ENCODE measurements around the gene ZNF45. TPM values are rescaled to one million over a fixed set of nuclear protein-coding genes. Genes with fewer than 3 reads are reported as not detected.
"Not testable (repeated sequence)": the region's sequence is repeated elsewhere in the genome, so short reads cannot be mapped to it uniquely, and the experiment has no call there.

Gene ZNF45
- total and polyA plus RNA-seq, 8 donors = 0.89 to 17.1 (median 4.3) TPM

- no peak within 1 kb of the TSS for H3K4me3 ChIP-seq
- no peak within 1 kb of the TSS for H3K27ac ChIP-seq
- WGBS, 5 donors = 73 to 89% (median 84%) methylated on average over 2 of the region's 2 CpGs
- intact Hi-C loops (cut with DNase I; ENCODE audit: low total_unique reads) = no loop called here
- TF ChIP-seq POLR2AphosphoS5 (IDR thresholded peaks at IDR 0.05) (no peak), POLR2A (IDR thresholded peaks at IDR 0.05) (no peak), EP300 (IDR thresholded peaks at IDR 0.05) (no peak), CTCF (IDR thresholded peaks at IDR 0.05) (no peak)
- no peaks in the 10 kb centered on the region for H3K4me1 ChIP-seq
- peaks cover 0 to 49% (median 9%) of the 10 kb centered on the region in 4 donors for H3K36me3 ChIP-seq
- H3K9me3 ChIP-seq = peaks cover 19 to 99% (median 89%) of the 10 kb centered on the region in 4 donors
- no peaks in the 10 kb centered on the region for H3K27me3 ChIP-seq
- DNase-seq = no peak
These were observed 51.2 kb downstream of the ZNF45 start, which contains the start of gene ZNF404 for GRCh38 chr19:43883864-43884263. TSS of gene ZNF404 (minus strand) at chr19:43883964.

GRCh38 chr19:43880483-43880882, 54.6 kb downstream of the ZNF45 start:
- H3K27me3 ChIP-seq = no peaks in the 10 kb centered on the region
- no peak overlapping the region for H3K4me3 ChIP-seq
- no peak for DNase-seq
- intact Hi-C loops (cut with DNase I; ENCODE audit: low total_unique reads) = no loop called here
- peaks cover 0 to 56% (median 14%) of the 10 kb centered on the region in 4 donors for H3K36me3 ChIP-seq
- H3K4me1 ChIP-seq = no peaks in the 10 kb centered on the region
- TF ChIP-seq CTCF (IDR thresholded peaks at IDR 0.05) (no peak), POLR2AphosphoS5 (IDR thresholded peaks at IDR 0.05) (no peak), EP300 (IDR thresholded peaks at IDR 0.05) (no peak), POLR2A (IDR thresholded peaks at IDR 0.05) (no peak)
- 88 to 94% (median 92%) methylated on average over 5 of the region's 5 CpGs for WGBS, 5 donors
- no peak overlapping the region for H3K27ac ChIP-seq
- peaks cover 22 to 93% (median 82%) of the 10 kb centered on the region in 4 donors for H3K9me3 ChIP-seq

GRCh38 chr19:43872547-43873336, 62.3 kb downstream of the ZNF45 start:
- WGBS, 5 donors = 84 to 90% (median 89%) methylated on average over 5 of the region's 5 CpGs
- TF ChIP-seq CTCF (IDR thresholded peaks at IDR 0.05) (no peak), EP300 (IDR thresholded peaks at IDR 0.05) (no peak)
- H3K4me3 ChIP-seq = no peak overlapping the region

GRCh38 chr19:43866923-43867322, 68.2 kb downstream of the ZNF45 start:
- WGBS, 5 donors = 91 to 97% (median 97%) methylated on average over 25 to 28 of the region's 28 CpGs
- H3K27me3 ChIP-seq; DNase-seq; H3K4me1 ChIP-seq; H3K36me3 ChIP-seq; intact Hi-C loops (cut with DNase I; ENCODE audit: low total_unique reads); H3K4me3 ChIP-seq; H3K27ac ChIP-seq: not testable (repeated sequence)
- peaks cover 34 to 87% (median 73%) of the 10 kb centered on the region in 4 donors for H3K9me3 ChIP-seq

More at GRCh38 chr19:43872547-43873336, 62.3 kb downstream of the ZNF45 start:
- no peak for DNase-seq
- H3K9me3 ChIP-seq = peaks cover 37 to 97% (median 89%) of the 10 kb centered on the region in 4 donors
- intact Hi-C loops (cut with DNase I; ENCODE audit: low total_unique reads) = no loop called here
- no peaks in the 10 kb centered on the region for H3K4me1 ChIP-seq
- H3K27me3 ChIP-seq = no peaks in the 10 kb centered on the region
- peaks cover 0 to 40% (median 4%) of the 10 kb centered on the region in 4 donors for H3K36me3 ChIP-seq
- H3K27ac ChIP-seq = no peak overlapping the region

Small RNA genes lying within 50 kb of the gene (small RNA-seq; reads per million reads assigned to genes)
- gene AC006213.5 = 0 reads per million in 4 donors

Other genes with a start within 250 kb of the ZNF45 start
- gene IRGC, start 219.2 kb downstream of the ZNF45 start, total RNA-seq = not detected
- gene IRGC, start 219.2 kb downstream of the ZNF45 start, polyA plus RNA-seq = not detected
- gene SMG9, start 180.3 kb downstream of the ZNF45 start, total RNA-seq = 10 to 100 TPM in 3 of 5 donors, 1 to 10 TPM in 2; 3.5 to 59.4 (median 11.3) TPM
- 10 to 100 TPM; 11.8 to 27.9 (median 22.1) TPM for gene SMG9, start 180.3 kb downstream of the ZNF45 start, polyA plus RNA-seq
- gene KCNN4, start 154.3 kb downstream of the ZNF45 start, total RNA-seq = 100 to 1,000 TPM in 1 of 5 donors, 10 to 100 TPM in 3, 1 to 10 TPM in 1; 3.1 to 222 (median 32.7) TPM
- 10 to 100 TPM in 1 of 3 donors, 1 to 10 TPM in 2; 7.6 to 22.4 (median 8.6) TPM for gene KCNN4, start 154.3 kb downstream of the ZNF45 start, polyA plus RNA-seq
- gene LYPD5, start 132.8 kb downstream of the ZNF45 start, total RNA-seq = under 1 TPM in 1 of 5 donors, not detected in 4; 0.43 TPM
- gene LYPD5, start 132.8 kb downstream of the ZNF45 start, polyA plus RNA-seq = 1 to 10 TPM in 2 of 3 donors, under 1 TPM in 1; 0.61 to 3.9 (median 2.6) TPM
- gene ZNF283, start 108.0 kb downstream of the ZNF45 start, total RNA-seq = 10 to 100 TPM in 2 of 5 donors, 1 to 10 TPM in 2, not detected in 1; 4.2 to 46.6 (median 7.8) TPM
- gene ZNF283, start 108.0 kb downstream of the ZNF45 start, polyA plus RNA-seq = 1 to 10 TPM in 2 of 3 donors, under 1 TPM in 1; 0.61 to 2.2 (median 1.3) TPM
- 1 to 10 TPM in 1 of 5 donors, under 1 TPM in 1, not detected in 3; 0.29 to 1.3 TPM for gene ZNF404, start 51.3 kb downstream of the ZNF45 start, total RNA-seq
- gene ZNF404, start 51.3 kb downstream of the ZNF45 start, polyA plus RNA-seq = 1 to 10 TPM in 1 of 3 donors, under 1 TPM in 2; 0.61 to 5.8 (median 0.93) TPM
- 10 to 100 TPM in 1 of 5 donors, 1 to 10 TPM in 3, not detected in 1; 1.4 to 12.1 (median 7.0) TPM for gene ZNF221, start 15.9 kb upstream of the ZNF45 start, total RNA-seq
- under 1 TPM; 0.31 to 0.76 (median 0.40) TPM for gene ZNF221, start 15.9 kb upstream of the ZNF45 start, polyA plus RNA-seq
- gene ZNF155, start 48.9 kb upstream of the ZNF45 start, total RNA-seq = 1 to 10 TPM in 4 of 5 donors, not detected in 1; 4.2 to 9.4 (median 5.1) TPM
- 1 to 10 TPM; 3.7 to 4.7 (median 3.8) TPM for gene ZNF155, start 48.9 kb upstream of the ZNF45 start, polyA plus RNA-seq
- gene ZNF230, start 67.7 kb upstream of the ZNF45 start, total RNA-seq = 10 to 100 TPM in 1 of 5 donors, 1 to 10 TPM in 3, not detected in 1; 1.3 to 16.1 (median 6.3) TPM
- gene ZNF230, start 67.7 kb upstream of the ZNF45 start, polyA plus RNA-seq = 1 to 10 TPM; 1.1 to 2.1 (median 1.1) TPM
- gene ZNF222, start 90.1 kb upstream of the ZNF45 start, total RNA-seq = 1 to 10 TPM in 2 of 5 donors, not detected in 3; 2.2 to 6.1 TPM
- gene ZNF222, start 90.1 kb upstream of the ZNF45 start, polyA plus RNA-seq = 1 to 10 TPM; 1.1 to 2.8 (median 1.7) TPM
- 1 to 10 TPM in 2 of 5 donors, not detected in 3; 8.0 to 8.1 TPM for gene ZNF223, start 116.8 kb upstream of the ZNF45 start, total RNA-seq
- gene ZNF223, start 116.8 kb upstream of the ZNF45 start, polyA plus RNA-seq = 1 to 10 TPM; 1.2 to 8.6 (median 2.9) TPM
- 1 to 10 TPM in 3 of 5 donors, under 1 TPM in 1, not detected in 1; 0.29 to 7.6 (median 3.9) TPM for gene ZNF284, start 136.9 kb upstream of the ZNF45 start, total RNA-seq
- gene ZNF284, start 136.9 kb upstream of the ZNF45 start, polyA plus RNA-seq = under 1 TPM; 0.15 to 0.68 (median 0.37) TPM
- gene ZNF224, start 159.1 kb upstream of the ZNF45 start, total RNA-seq = 10 to 100 TPM; 14.6 to 54.0 (median 19.2) TPM
- 10 to 100 TPM in 1 of 3 donors, 1 to 10 TPM in 2; 6.9 to 13.6 (median 9.9) TPM for gene ZNF224, start 159.1 kb upstream of the ZNF45 start, polyA plus RNA-seq
- gene ZNF225, start 178.1 kb upstream of the ZNF45 start, total RNA-seq = 1 to 10 TPM in 4 of 5 donors, under 1 TPM in 1; 0.29 to 8.3 (median 2.7) TPM
- 1 to 10 TPM in 2 of 3 donors, under 1 TPM in 1; 1.00 to 1.8 (median 1.2) TPM for gene ZNF225, start 178.1 kb upstream of the ZNF45 start, polyA plus RNA-seq
- gene ZNF234, start 206.3 kb upstream of the ZNF45 start, total RNA-seq = 10 to 100 TPM in 1 of 5 donors, 1 to 10 TPM in 3, under 1 TPM in 1; 0.58 to 11.6 (median 3.8) TPM
- gene ZNF234, start 206.3 kb upstream of the ZNF45 start, polyA plus RNA-seq = 1 to 10 TPM; 1.6 to 1.7 (median 1.6) TPM
- gene ZNF226, start 229.8 kb upstream of the ZNF45 start, total RNA-seq = 10 to 100 TPM in 3 of 5 donors, 1 to 10 TPM in 2; 9.3 to 49.2 (median 25.8) TPM
- 10 to 100 TPM; 11.7 to 21.4 (median 14.9) TPM for gene ZNF226, start 229.8 kb upstream of the ZNF45 start, polyA plus RNA-seq